ENCODE results near the gene SESN2. TPM values are rescaled to one million over a fixed set of nuclear protein-coding genes. Genes with fewer than 3 reads are reported as not detected.

SESN2 gene
- total RNA-seq, 2 donors from 2014 or later, result 85.3 to 101 TPM

Other genes starting within 250 kb of the SESN2 start
- 10 to 100 TPM; 27.0 to 28.9 TPM for gene EYA3, start 170.9 kb upstream of the SESN2 start, total RNA-seq
- under 1 TPM; 0.12 to 0.46 TPM for gene PTAFR, start 82.8 kb upstream of the SESN2 start, total RNA-seq
- gene DNAJC8, start 26.5 kb upstream of the SESN2 start, total RNA-seq, result 10 to 100 TPM; 61.9 to 63.7 TPM
- gene ATP5IF1, start 23.4 kb upstream of the SESN2 start, total RNA-seq, result 100 to 1,000 TPM; 147 to 163 TPM
- 10 to 100 TPM; 25.9 to 27.9 TPM for gene MED18, start 69.5 kb downstream of the SESN2 start, total RNA-seq
- gene PHACTR4, start 110.2 kb downstream of the SESN2 start, total RNA-seq, result 10 to 100 TPM; 29.7 to 33.7 TPM
- gene RCC1, start 246.5 kb downstream of the SESN2 start, total RNA-seq, result 10 to 100 TPM; 45.3 to 48.3 TPM